SK-N-MC (cell line): Measurements from ENCODE around the gene DDX41.

ENCODE experiments used
- EZH2 ChIP-seq: fragments of 200-600 bp; sonication (generic); IDR thresholded peaks from one replicate; pipeline ENCODE4 v1.6.1; 2017; ENCODE audit warnings: antibody characterized with exemption
- FOXP2 ChIP-seq: optimal IDR thresholded peaks from 2 replicates; pipeline ENCODE3; 2011; ENCODE audit warnings: mild to moderate bottlenecking, moderate library complexity; ENCODE audit not compliant: insufficient read depth; ENCODE audit errors: extremely low read length, control extremely low read depth
- POLR2AphosphoS5 ChIP-seq: IDR thresholded peaks from 2 replicates; pipeline ENCODE4 v1.6.1; 2012; ENCODE audit warnings: mild to moderate bottlenecking, low read depth, low read length, borderline replicate concordance

- no peak for TF ChIP-seq EZH2
- no peak for TF ChIP-seq POLR2AphosphoS5
- no peak for TF ChIP-seq FOXP2
Measured at GRCh38 chr5:177489119-177489716, 27.5 kb downstream of the DDX41 start.
